Endodermal cell (in vitro differentiated cells): ENCODE data around the gene KCNMA1. TPM values are rescaled to one million over a fixed set of nuclear protein-coding genes. Genes with fewer than 3 reads are reported as not detected.

Experiments used
- DNase-seq: peaks from one replicate; pipeline ENCODE4 v3.0.0-alpha.2; 2017
- H3K27ac ChIP-seq: 2 replicates; pipeline ENCODE4 v1.5.1; 2013; ENCODE audit warnings: mild to moderate bottlenecking, low read depth, low read length, moderate library complexity
- H3K27me3 ChIP-seq: 2 replicates; pipeline ENCODE4 v1.6.1; 2013; ENCODE audit warnings: mild to moderate bottlenecking, low read length, moderate library complexity; ENCODE audit not compliant: insufficient read depth, control insufficient read depth, poor library complexity, severe bottlenecking
- H3K36me3 ChIP-seq: 2 replicates; pipeline ENCODE4 v1.7.0; 2013; ENCODE audit warnings: mild to moderate bottlenecking, low read length, moderate library complexity; ENCODE audit not compliant: control insufficient read depth, insufficient read depth
- H3K4me1 ChIP-seq: one replicate; pipeline ENCODE4 v1.7.0; 2013; ENCODE audit warnings: low read length; ENCODE audit not compliant: control insufficient read depth, insufficient read depth
- H3K4me3 ChIP-seq: 2 replicates; pipeline ENCODE4 v1.5.1; 2013; ENCODE audit warnings: mild to moderate bottlenecking, low read length, moderate library complexity
- H3K9ac ChIP-seq: 2 replicates; pipeline ENCODE4 v1.6.1; 2013; ENCODE audit warnings: mild to moderate bottlenecking, low read length, moderate library complexity; ENCODE audit not compliant: poor library complexity, severe bottlenecking; ENCODE audit errors: extremely low read depth
- H3K9me3 ChIP-seq: 2 replicates; pipeline ENCODE4 v1.6.1; 2013; ENCODE audit warnings: mild to moderate bottlenecking, low read length, moderate library complexity; ENCODE audit not compliant: control insufficient read depth
- H3K27ac Mint-ChIP-seq: 2 replicates; pipeline ENCODE4 v1.8.0; 2020; ENCODE audit warnings: mixed read lengths
- H3K27me3 Mint-ChIP-seq: 2 replicates; pipeline ENCODE4 v1.8.0; 2021; ENCODE audit warnings: mild to moderate bottlenecking, mixed read lengths; ENCODE audit not compliant: insufficient read depth
- H3K36me3 Mint-ChIP-seq: 2 replicates; pipeline ENCODE4 v1.8.0; 2020; ENCODE audit warnings: low read depth, mixed read lengths
- H3K4me1 Mint-ChIP-seq: 2 replicates; pipeline ENCODE4 v1.8.0; 2020; ENCODE audit warnings: mixed read lengths
- H3K4me3 Mint-ChIP-seq: 2 replicates; pipeline ENCODE4 v1.8.0; 2020; ENCODE audit warnings: mild to moderate bottlenecking, moderate library complexity, mixed read lengths
- H3K9me3 Mint-ChIP-seq: 2 replicates; pipeline ENCODE4 v1.8.0; 2020; ENCODE audit warnings: mild to moderate bottlenecking, mixed read lengths
- CTCF ChIP-seq: fragments of 200-600 bp; sonication (generic); conservative IDR thresholded peaks from 2 replicates; pipeline ENCODE4 v1.5.0; 2021; ENCODE audit warnings: antibody characterized with exemption, mild to moderate bottlenecking
- WGBS, 2 experiments: methylation state at CpG; one replicate each; pipeline versions ENCODE4 v1.1.5 to v1.1.7; 2013; ENCODE audit warnings: missing lambda C conversion rate in 2 of 2, mixed read lengths in 1 of 2; ENCODE audit not compliant: insufficient coverage in 1 of 2, insufficient read length in 1 of 2; 5-methylcytosine and 5-hydroxymethylcytosine counted together
- total RNA-seq, 2 donors: library from RNA; stranded (reverse); fragmentation: NEBNext Ultra II Directional in 1 of 2; extraction: Animal tissue kit (Norgen Biotek cat#: 25700) in 1 of 2; gene quantifications; 2 replicates in 1 of 2; 3 replicates in 1 of 2; pipeline ENCODE4 v1.2.1, GENCODE V29; 2021

Gene KCNMA1
- total RNA-seq, 2 donors from 2014 or later = 0.55 to 1.3 TPM

- H3K9me3 ChIP-seq = no peaks in the 10 kb centered on the region
- H3K4me1 ChIP-seq = no peaks in the 10 kb centered on the region
- Mint-ChIP-seq H3K27me3 (peaks cover 41% of the 10 kb centered on the region), H3K27ac (no peak overlapping the region), H3K4me3 (no peak overlapping the region), H3K36me3 (no peaks in the 10 kb centered on the region), H3K4me1 (peaks cover 9% of the 10 kb centered on the region), H3K9me3 (no peaks in the 10 kb centered on the region)
- H3K27ac ChIP-seq = no peak overlapping the region
- peaks cover 17% of the 10 kb centered on the region for H3K27me3 ChIP-seq
- H3K4me3 ChIP-seq = no peak overlapping the region
- no peak for TF ChIP-seq CTCF
- 76% methylated on average over 2 of the region's 2 CpGs; no CpG with 5 or more reads in 1 of the 2 experiments for WGBS, 2 experiments
- DNase-seq = no peak
- H3K36me3 ChIP-seq = no peaks in the 10 kb centered on the region
- no peak overlapping the region for H3K9ac ChIP-seq
These were observed 328.1 kb downstream of the KCNMA1 start for GRCh38 chr10:77309509-77309908.

- no peak overlapping the region for H3K4me3 Mint-ChIP-seq
- TF ChIP-seq CTCF = no peak
- H3K4me1 Mint-ChIP-seq = peaks cover 5% of the 10 kb centered on the region
- Histone ChIP-seq H3K4me1 (no peaks in the 10 kb centered on the region), H3K27ac (no peak overlapping the region), H3K36me3 (no peaks in the 10 kb centered on the region), H3K4me3 (no peak overlapping the region), H3K9ac (no peak overlapping the region), H3K27me3 (peaks cover 17% of the 10 kb centered on the region), H3K9me3 (no peaks in the 10 kb centered on the region)
- no peak overlapping the region for H3K27ac Mint-ChIP-seq
- DNase-seq = no peak
- no peaks in the 10 kb centered on the region for H3K9me3 Mint-ChIP-seq
- H3K27me3 Mint-ChIP-seq = peaks cover 43% of the 10 kb centered on the region
- WGBS, 2 experiments = 93 to 97% methylated on average over 4 to 6 of the region's 6 CpGs
- no peaks in the 10 kb centered on the region for H3K36me3 Mint-ChIP-seq
These were observed 328.5 kb downstream of the KCNMA1 start for GRCh38 chr10:77309092-77309491.

GRCh38 chr10:77308084-77308732 lies 329.4 kb downstream of the KCNMA1 start:
- no peaks in the 10 kb centered on the region for H3K4me1 ChIP-seq
- H3K9me3 Mint-ChIP-seq = no peaks in the 10 kb centered on the region
- H3K36me3 ChIP-seq = no peaks in the 10 kb centered on the region
- H3K27me3 ChIP-seq = peaks cover 17% of the 10 kb centered on the region
- no peak overlapping the region for H3K27ac Mint-ChIP-seq
- TF ChIP-seq CTCF = no peak
- no peak overlapping the region for H3K9ac ChIP-seq
- H3K27me3 Mint-ChIP-seq = peaks cover 43% of the 10 kb centered on the region
- H3K4me1 Mint-ChIP-seq = peaks cover 5% of the 10 kb centered on the region
- H3K36me3 Mint-ChIP-seq = no peaks in the 10 kb centered on the region
- no peak overlapping the region for H3K27ac ChIP-seq
- no peak overlapping the region for H3K4me3 ChIP-seq
- WGBS, 2 experiments = 87 to 94% methylated on average over 3 of the region's 3 CpGs
- no peak overlapping the region for H3K4me3 Mint-ChIP-seq
- no peak for DNase-seq
- no peaks in the 10 kb centered on the region for H3K9me3 ChIP-seq
